Panc1 (cell line): ENCODE measurements around the gene TUB.

Experiments
- POLR2AphosphoS5 ChIP-seq: IDR thresholded peaks from 2 replicates; pipeline ENCODE4 v1.6.1; 2012; ENCODE audit warnings: mild to moderate bottlenecking, low read depth, low read length, moderate library complexity
- SIN3A ChIP-seq: IDR thresholded peaks from 2 replicates; pipeline ENCODE4 v1.6.1; 2012; ENCODE audit warnings: low read depth, mild to moderate bottlenecking, low read length, moderate library complexity, borderline replicate concordance; ENCODE audit not compliant: insufficient read depth
- TCF7L2 ChIP-seq: IDR thresholded peaks from 2 replicates; pipeline ENCODE4 v1.6.1; 2011; ENCODE audit warnings: mild to moderate bottlenecking, low read depth, low read length, inconsistent platforms
- TF ChIP-seq, protein P1 (sequence below): fragments of 450-650 bp; IDR thresholded peaks from 2 replicates; pipeline ENCODE4 v1.5.1; 2017; ENCODE audit warnings: mild to moderate bottlenecking

DNA sequence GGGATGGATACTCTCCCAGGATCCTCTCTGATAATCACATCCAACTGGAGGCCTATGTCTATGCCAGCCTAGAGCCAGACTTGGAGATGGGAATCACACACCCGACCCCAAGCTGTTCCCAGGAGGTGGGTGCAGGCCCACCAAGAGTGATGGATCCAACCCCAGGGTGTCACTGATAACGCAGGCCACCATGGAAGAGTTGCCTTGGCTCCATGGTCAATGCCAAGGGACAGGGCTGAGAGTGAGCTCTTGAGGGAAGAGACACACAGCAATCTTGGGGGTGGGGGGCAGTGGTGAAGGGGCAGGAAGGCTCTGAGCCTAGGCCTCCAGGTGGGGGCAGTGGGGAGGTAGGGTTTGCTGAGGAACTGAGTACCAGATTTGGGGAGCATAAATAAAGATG is 16.9 kb downstream of the TUB start:
- TF ChIP-seq, protein P1, sequence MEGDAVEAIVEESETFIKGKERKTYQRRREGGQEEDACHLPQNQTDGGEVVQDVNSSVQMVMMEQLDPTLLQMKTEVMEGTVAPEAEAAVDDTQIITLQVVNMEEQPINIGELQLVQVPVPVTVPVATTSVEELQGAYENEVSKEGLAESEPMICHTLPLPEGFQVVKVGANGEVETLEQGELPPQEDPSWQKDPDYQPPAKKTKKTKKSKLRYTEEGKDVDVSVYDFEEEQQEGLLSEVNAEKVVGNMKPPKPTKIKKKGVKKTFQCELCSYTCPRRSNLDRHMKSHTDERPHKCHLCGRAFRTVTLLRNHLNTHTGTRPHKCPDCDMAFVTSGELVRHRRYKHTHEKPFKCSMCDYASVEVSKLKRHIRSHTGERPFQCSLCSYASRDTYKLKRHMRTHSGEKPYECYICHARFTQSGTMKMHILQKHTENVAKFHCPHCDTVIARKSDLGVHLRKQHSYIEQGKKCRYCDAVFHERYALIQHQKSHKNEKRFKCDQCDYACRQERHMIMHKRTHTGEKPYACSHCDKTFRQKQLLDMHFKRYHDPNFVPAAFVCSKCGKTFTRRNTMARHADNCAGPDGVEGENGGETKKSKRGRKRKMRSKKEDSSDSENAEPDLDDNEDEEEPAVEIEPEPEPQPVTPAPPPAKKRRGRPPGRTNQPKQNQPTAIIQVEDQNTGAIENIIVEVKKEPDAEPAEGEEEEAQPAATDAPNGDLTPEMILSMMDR = no peak
- TF ChIP-seq POLR2AphosphoS5 = no peak
- no peak for TF ChIP-seq SIN3A
- TF ChIP-seq TCF7L2 = no peak
